MM.1S (cell line): ENCODE results near the gene GP9.

Experiments
- CTCF ChIP-seq: fragments of 300-600 bp; sonication (generic); IDR thresholded peaks from 2 replicates; pipeline ENCODE4 v1.5.1; 2016; ENCODE audit warnings: antibody characterized with exemption, low read length, mixed read lengths
- EZH2 ChIP-seq: fragments of 300-600 bp; sonication (generic); optimal IDR thresholded peaks from 2 replicates; pipeline ENCODE3; 2017; ENCODE audit warnings: low read depth, mild to moderate bottlenecking, antibody characterized with exemption, low read length, mixed read lengths

GRCh38 chr3:129050556-129051295, 9.9 kb upstream of the GP9 start:
- TF ChIP-seq CTCF: no peak
- no peak for TF ChIP-seq EZH2
